Measurements from ENCODE around the gene TFAP2E. TPM values are rescaled to one million over a fixed set of nuclear protein-coding genes. Genes with fewer than 3 reads are reported as not detected.

TFAP2E gene
- total RNA-seq, 4 donors from 2014 or later = 0.97 to 3.6 TPM; not detected in 2

DNA sequence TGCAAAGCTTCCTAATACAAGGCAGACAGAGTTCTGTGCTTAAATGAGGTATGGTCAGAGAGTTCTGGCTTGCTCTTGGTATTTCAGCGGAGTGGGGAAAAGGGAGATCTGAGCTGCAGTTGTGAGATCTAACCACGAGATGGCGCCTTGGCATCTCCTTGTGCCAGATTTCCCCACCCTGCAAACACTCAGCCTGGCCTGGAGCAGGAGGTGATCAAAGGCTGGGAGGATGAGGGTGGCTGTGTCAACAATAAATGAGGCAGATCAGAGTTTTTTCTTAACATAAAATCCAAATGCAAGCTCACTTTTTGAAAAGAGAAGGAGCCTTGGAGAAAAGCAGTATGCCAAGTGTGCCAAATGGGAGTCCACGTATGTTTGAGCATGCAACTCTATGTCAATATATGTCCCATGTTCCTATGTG lies 4.1 kb upstream of the TFAP2E start:
- H3K27me3 ChIP-seq = no peaks in the 10 kb centered on the region
- peak in 1 of 2 donors; percentile 57 for DNase-seq
- H3K4me3 ChIP-seq = no peak overlapping the region
- H3K27ac ChIP-seq = no peak overlapping the region
- H3K4me1 ChIP-seq = peaks cover 0 to 7% of the 10 kb centered on the region in 2 donors
- intact Hi-C loops (cut with DNase I; ENCODE audit: low total_unique reads) = loop anchor here (5.0 kb wide), 1 partner anchor 158 kb away; no protein-coding TSS in a partner anchor
- H3K9me3 ChIP-seq = no peaks in the 10 kb centered on the region
- TF ChIP-seq, protein P1, sequence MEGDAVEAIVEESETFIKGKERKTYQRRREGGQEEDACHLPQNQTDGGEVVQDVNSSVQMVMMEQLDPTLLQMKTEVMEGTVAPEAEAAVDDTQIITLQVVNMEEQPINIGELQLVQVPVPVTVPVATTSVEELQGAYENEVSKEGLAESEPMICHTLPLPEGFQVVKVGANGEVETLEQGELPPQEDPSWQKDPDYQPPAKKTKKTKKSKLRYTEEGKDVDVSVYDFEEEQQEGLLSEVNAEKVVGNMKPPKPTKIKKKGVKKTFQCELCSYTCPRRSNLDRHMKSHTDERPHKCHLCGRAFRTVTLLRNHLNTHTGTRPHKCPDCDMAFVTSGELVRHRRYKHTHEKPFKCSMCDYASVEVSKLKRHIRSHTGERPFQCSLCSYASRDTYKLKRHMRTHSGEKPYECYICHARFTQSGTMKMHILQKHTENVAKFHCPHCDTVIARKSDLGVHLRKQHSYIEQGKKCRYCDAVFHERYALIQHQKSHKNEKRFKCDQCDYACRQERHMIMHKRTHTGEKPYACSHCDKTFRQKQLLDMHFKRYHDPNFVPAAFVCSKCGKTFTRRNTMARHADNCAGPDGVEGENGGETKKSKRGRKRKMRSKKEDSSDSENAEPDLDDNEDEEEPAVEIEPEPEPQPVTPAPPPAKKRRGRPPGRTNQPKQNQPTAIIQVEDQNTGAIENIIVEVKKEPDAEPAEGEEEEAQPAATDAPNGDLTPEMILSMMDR (IDR thresholded peaks at IDR 0.05) = peak; percentile 53 to 80 (median 64)
- no peak for TF ChIP-seq POLR2A (IDR thresholded peaks at IDR 0.05)
- no peaks in the 10 kb centered on the region for H3K36me3 ChIP-seq

DNA sequence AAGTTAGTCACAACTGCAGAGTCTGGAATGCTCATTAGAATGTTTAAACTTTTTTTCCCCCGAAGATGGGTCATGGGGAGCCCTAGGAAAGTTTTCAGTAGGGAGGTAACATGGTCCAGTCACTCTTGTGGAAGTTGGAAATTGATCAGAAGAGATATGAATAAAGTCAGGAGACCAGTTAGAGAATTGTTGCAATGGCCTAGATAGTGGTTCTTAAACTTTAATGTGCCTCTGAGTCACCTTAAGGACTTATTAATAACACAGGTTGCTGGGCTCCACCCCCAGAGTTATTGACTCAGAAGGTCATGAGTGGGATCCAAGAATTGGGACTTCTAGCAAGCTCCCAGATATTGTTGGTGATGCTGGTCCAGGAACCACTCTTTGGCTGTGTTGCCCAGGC lies 3.2 kb upstream of the TFAP2E start:
- DNase-seq = no peak
- no peak overlapping the region for H3K27ac ChIP-seq
- peaks cover 0 to 7% of the 10 kb centered on the region in 2 donors for H3K4me1 ChIP-seq
- TF ChIP-seq, protein P1 (IDR thresholded peaks at IDR 0.05) = no peak
- TF ChIP-seq POLR2A (IDR thresholded peaks at IDR 0.05) = no peak
- no peaks in the 10 kb centered on the region for H3K9me3 ChIP-seq
- no peaks in the 10 kb centered on the region for H3K27me3 ChIP-seq
- no peak overlapping the region for H3K4me3 ChIP-seq
- H3K36me3 ChIP-seq = no peaks in the 10 kb centered on the region
- intact Hi-C loops (cut with DNase I; ENCODE audit: low total_unique reads) = loop anchor here (5.0 kb wide), 1 partner anchor 157 kb away; no protein-coding TSS in a partner anchor

DNA sequence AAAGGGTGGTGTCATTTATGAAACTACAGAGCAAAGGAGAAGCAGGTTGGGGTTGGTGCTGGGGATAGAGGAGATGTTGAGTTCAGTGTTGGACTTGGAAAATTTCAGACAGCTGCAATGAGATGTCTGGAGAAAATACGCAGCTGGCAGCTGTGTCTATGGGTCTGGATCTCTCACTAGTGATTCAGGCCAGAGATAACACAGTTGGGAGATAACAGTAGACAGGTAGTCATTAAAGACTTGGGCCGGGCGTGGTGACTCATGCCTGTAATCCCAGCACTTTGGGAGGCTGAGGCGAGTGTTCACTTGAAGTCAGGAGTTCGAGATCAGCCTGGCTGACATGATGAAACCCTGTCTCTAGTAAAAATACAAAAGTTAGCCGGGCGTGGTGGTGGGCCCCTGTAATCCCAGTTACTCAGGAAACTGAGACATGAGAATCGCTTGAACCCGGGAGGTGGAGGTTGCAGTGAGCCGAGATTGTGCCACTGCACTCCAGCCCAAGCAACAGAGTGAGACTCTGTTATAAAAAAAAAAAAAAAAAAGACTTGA lies 2.5 kb upstream of the TFAP2E start:
- intact Hi-C loops (cut with DNase I; ENCODE audit: low total_unique reads) = no loop called here
- Histone ChIP-seq H3K27ac (no peak overlapping the region), H3K36me3 (no peaks in the 10 kb centered on the region)

DNA sequence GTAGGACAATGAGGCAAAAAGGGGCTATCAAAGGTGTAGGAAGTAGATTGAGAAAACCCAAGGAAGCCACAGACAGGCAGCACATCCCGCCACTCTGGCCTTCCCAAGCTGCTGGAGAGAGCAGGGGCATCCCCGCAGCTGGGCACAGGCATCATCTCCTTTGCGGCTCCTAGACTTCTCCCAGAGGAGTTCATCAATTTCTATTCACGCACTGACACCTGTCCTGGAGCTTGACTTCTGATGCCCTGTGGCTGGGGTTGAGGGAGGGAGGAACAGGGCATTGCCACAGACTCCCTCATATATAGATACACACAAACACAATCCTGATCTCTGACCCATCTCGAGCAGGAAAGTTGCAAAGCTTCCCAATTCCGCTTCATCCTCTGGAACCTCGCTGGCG lies 1.9 kb upstream of the TFAP2E start:
- Histone ChIP-seq H3K36me3 (no peaks in the 10 kb centered on the region), H3K4me1 (peaks cover 0 to 7% of the 10 kb centered on the region in 2 donors), H3K27me3 (no peaks in the 10 kb centered on the region), H3K27ac (no peak overlapping the region), H3K9me3 (no peaks in the 10 kb centered on the region), H3K4me3 (no peak overlapping the region)
- intact Hi-C loops (cut with DNase I; ENCODE audit: low total_unique reads) = no loop called here
- DNase-seq = no peak
- TF ChIP-seq, protein P1 (IDR thresholded peaks at IDR 0.05) = no peak
- TF ChIP-seq POLR2A (IDR thresholded peaks at IDR 0.05) = no peak

More for the DNA sequence above, 2.5 kb upstream of the TFAP2E start:
- no peak overlapping the region for H3K4me3 ChIP-seq
- no peak for DNase-seq
- no peak for TF ChIP-seq POLR2A (IDR thresholded peaks at IDR 0.05)
- TF ChIP-seq, protein P1 (IDR thresholded peaks at IDR 0.05) = no peak
- peaks cover 0 to 7% of the 10 kb centered on the region in 2 donors for H3K4me1 ChIP-seq
- no peaks in the 10 kb centered on the region for H3K9me3 ChIP-seq
- H3K27me3 ChIP-seq = no peaks in the 10 kb centered on the region

DNA sequence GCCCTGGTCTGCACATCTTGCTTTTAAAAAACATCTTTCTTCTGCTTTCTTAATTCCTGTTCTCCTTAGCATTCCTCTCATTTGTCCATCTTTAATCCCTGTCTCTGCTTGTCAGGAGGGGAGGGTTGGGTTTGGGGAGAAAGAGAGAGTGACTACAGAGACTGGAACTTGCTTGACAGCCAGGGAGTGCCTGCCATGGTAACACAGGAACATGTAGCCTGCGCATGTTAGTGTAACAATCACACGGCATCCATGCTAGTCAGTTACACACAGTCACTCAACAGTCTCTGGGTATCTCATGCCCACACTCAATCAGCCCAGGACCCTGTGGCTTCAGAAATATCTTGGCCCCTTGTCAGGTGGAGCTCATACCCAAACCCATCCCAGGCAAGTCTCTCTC lies 818 bp upstream of the TFAP2E start:
- Histone ChIP-seq H3K36me3 (no peaks in the 10 kb centered on the region), H3K27me3 (no peaks in the 10 kb centered on the region), H3K9me3 (no peaks in the 10 kb centered on the region), H3K27ac (no peak overlapping the region), H3K4me3 (no peak overlapping the region), H3K4me1 (peaks cover 0 to 7% of the 10 kb centered on the region in 2 donors)
- DNase-seq = no peak
- TF ChIP-seq POLR2A (IDR thresholded peaks at IDR 0.05) = no peak
- TF ChIP-seq, protein P1 (IDR thresholded peaks at IDR 0.05) = no peak
- intact Hi-C loops (cut with DNase I; ENCODE audit: low total_unique reads) = no loop called here

All from uterus (tissue), 4 donors.